NCI-H146 (cell line): ENCODE measurements around the gene AKAP6.
A peak's percentile ranks its signal among the peaks of the same experiment; 100 is the strongest.

Source experiments
- DNase-seq: peaks from one replicate; lab custom pipeline; 2025; lab: John Stamatoyannopoulos, UW

The AKAP6 gene, protein sequence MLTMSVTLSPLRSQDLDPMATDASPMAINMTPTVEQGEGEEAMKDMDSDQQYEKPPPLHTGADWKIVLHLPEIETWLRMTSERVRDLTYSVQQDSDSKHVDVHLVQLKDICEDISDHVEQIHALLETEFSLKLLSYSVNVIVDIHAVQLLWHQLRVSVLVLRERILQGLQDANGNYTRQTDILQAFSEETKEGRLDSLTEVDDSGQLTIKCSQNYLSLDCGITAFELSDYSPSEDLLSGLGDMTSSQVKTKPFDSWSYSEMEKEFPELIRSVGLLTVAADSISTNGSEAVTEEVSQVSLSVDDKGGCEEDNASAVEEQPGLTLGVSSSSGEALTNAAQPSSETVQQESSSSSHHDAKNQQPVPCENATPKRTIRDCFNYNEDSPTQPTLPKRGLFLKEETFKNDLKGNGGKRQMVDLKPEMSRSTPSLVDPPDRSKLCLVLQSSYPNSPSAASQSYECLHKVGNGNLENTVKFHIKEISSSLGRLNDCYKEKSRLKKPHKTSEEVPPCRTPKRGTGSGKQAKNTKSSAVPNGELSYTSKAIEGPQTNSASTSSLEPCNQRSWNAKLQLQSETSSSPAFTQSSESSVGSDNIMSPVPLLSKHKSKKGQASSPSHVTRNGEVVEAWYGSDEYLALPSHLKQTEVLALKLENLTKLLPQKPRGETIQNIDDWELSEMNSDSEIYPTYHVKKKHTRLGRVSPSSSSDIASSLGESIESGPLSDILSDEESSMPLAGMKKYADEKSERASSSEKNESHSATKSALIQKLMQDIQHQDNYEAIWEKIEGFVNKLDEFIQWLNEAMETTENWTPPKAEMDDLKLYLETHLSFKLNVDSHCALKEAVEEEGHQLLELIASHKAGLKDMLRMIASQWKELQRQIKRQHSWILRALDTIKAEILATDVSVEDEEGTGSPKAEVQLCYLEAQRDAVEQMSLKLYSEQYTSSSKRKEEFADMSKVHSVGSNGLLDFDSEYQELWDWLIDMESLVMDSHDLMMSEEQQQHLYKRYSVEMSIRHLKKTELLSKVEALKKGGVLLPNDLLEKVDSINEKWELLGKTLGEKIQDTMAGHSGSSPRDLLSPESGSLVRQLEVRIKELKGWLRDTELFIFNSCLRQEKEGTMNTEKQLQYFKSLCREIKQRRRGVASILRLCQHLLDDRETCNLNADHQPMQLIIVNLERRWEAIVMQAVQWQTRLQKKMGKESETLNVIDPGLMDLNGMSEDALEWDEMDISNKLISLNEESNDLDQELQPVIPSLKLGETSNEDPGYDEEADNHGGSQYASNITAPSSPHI (N-terminal part only)

DNA sequence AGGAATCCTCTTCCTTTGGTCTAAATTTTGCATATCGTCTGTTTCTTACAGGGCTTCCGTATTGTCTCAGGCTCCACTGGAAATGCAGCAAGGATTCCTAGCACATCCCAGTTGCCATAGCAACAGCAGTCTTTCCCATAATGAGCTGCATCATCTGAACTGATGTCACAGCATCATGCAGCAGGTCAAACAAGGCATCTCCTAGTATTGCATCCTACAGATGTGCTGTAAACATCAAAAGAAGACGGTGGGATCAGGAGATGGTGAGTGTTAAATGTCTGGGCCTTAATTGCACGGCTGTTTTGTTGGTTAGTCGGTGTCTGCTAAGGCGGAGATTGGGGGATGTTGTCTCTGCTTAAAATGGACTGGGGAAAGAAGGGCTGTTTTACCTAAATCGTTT, at the start of gene AKAP6:
Gene AKAP6 (plus strand): TSS at position 153 of the 400 bp plus-strand sequence. CDS start 104,196 bp downstream, outside the sequence.
- DNase-seq, result peak; percentile 13

DNA sequence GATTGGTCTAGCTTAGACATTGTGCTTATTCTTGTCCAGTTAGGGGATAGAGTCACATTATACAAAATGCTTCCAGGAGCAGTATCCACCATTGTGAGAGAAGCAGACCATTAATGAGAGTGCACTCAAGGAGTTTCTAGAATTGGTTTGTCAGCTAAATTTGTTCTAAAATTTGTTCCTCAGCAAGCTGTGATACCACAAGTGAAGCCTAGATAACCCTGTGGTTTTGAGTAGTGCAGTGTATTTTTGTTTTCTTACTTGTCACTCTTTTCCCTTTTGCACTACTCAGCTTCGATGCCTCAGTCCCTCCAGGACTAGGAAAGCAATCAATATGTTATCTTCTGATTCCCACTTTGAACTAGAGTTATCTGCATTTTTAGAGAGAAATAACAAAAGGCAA, 42.5 kb upstream of the AKAP6 start:
- no peak for DNase-seq

DNA sequence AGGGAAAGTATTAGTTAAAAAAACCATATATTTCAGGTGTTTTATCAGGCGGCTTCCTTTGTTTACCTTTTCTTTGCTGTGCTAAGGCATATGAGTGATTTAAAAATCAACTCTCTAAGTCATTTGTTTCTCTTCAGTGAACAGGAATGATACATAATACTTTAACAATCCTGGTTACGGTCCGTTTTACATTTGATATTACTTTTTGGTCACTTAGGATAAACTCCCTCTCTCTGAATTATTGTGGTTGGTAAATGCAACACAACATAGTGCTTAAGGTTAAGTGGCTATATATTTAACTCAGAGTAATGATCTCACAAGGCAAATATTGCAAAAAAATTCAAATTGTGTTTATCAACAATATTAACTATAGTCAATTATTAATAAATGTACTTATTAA, 32.7 kb upstream of the AKAP6 start:
- no peak for DNase-seq

DNA sequence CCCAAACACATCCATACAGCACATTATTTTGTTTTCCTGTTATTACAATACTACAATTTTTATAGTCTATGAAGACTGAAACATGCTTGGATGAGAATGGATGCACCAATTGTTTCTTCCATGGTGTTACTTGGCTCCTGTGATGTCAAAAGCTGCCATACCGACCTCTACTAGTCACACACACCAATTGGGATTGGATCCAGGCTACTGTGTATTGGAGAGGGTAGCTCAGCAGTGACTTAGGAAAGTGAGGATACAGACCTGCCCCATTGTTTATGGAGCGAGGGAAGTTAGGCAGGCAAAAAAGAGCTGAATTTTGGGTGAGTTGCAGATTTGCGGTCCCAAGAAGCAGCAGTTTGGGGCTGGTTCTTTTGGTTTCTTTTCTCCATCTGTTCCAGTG, 30.8 kb upstream of the AKAP6 start:
- no peak for DNase-seq

DNA sequence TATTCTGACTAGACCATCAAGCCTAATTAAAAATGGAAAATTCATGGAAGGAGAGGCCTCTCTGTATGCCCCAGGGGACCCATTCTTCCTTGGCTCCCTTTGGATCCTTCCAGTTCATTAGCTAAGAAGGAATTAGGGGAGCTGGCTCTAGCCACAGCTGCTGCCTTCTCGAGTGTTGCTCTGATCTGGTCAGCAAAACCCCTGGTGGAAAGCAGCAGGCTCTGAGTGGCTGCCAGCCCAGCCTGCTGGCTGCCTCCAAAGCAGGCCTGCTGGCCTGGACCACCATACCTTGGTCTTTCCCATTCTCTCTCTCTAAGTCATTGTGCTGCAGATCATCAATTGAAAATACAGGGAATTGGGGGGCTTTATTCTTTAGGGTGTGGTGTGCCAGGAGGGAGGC, 29.0 kb upstream of the AKAP6 start:
- DNase-seq, result no peak

DNA sequence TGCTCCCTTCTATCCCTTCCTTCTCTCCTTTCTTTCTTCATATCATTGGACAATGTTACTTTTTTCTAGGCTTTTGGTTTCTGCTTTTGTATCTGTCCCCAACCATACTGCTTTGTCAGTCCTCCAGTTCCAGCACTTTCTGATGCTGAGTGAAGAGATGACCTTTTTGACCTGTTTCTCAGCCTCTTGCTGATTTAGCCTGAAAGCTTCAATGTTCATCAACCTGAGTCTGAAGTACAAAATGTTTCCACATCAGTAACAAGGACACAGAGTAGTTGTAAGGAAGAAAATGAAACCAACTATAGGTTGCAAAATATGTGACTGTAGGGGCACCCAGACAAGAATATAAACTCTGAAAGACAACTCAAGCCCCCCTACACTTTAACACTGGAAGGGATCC, 25.2 kb upstream of the AKAP6 start:
- no peak for DNase-seq

DNA sequence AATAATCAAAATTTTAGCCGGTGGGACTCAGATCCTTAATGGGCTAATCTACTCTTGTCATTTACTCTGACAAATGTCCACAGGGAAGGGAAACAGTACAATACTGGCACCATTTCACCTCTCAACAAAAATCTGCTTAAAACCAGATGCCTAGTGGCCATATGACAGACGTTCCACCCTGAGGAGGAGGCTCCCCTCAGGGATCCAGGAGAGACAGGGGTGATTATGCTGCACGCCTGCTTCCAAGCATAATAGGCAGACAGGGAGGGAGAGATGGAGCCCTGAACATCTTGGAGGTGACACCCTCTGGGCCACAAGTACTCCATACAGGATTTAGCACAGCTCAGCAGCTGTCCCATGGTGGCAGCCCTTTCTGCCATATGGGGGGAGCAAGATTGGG, 24.8 kb upstream of the AKAP6 start:
- no peak for DNase-seq

DNA sequence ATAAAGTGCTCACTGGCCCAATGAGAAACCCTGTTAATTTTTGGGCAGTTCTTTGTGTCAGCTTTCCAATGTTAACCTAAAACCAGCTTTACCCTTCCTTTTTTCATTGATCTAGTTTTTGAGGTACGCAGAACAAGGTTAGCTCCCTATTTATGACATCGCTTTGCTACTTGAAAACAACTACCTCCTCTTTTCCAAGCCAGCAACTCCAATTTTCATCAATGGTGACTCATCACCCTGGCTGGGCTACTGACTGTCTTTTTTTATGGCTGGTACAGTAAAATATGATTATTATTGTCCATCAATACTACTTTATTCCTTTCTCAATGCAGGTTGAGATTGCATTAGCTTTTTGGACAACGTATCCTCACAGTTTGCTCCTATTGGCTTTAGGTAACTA, 22.5 kb upstream of the AKAP6 start:
- no peak for DNase-seq

DNA sequence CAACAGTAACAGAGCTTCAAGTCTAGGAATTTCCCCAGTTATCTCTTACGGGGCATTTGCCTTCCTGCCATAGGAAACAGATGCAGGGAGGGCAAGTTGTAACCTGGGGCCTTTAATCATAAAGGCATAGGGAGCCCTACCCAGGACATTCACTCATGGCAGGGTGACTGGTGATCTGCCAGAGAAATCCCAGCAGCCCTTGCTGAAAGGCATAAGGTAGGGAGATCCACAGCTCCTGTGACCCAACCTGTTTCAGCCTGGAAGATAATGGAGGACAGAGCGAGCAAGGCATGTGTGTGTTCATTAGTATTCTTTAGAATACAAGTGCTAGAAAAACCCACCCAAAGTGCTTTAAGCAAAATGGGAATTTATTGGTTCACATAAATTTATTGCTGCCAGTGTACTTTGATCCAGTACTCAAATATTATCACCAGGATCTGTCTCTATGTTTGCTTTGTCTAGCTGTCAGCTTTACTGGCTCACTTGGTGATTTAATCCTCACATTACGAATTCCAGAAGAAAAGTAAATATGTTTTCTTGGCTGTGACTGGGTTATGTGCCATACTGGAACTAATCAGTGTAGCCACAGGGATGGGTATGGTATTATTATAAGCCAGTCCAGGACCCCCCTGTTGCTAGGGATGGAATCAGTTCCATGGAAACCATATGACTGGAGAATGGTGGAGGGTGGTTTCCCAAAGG, 21.1 kb upstream of the AKAP6 start:
- DNase-seq, result peak; percentile 27

DNA sequence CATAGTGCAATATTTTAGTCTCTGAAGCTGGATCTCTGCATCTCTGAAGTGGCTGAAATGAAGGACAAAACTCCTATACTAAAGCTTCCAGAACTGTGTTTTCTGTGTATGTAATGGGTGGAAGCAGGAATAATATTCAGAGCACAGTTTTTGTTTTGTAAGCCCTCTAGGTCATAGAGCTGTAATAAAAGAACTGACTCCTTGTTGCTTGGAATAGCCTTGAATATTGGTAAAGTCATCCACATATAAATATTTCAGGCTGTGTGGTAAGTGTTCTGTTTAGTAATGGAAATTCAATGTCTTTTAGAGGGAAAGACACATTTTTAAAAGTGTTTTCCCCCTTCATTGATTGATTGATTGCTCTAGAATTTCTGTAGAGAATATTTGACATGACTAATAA, 18.2 kb upstream of the AKAP6 start:
- no peak for DNase-seq

DNA sequence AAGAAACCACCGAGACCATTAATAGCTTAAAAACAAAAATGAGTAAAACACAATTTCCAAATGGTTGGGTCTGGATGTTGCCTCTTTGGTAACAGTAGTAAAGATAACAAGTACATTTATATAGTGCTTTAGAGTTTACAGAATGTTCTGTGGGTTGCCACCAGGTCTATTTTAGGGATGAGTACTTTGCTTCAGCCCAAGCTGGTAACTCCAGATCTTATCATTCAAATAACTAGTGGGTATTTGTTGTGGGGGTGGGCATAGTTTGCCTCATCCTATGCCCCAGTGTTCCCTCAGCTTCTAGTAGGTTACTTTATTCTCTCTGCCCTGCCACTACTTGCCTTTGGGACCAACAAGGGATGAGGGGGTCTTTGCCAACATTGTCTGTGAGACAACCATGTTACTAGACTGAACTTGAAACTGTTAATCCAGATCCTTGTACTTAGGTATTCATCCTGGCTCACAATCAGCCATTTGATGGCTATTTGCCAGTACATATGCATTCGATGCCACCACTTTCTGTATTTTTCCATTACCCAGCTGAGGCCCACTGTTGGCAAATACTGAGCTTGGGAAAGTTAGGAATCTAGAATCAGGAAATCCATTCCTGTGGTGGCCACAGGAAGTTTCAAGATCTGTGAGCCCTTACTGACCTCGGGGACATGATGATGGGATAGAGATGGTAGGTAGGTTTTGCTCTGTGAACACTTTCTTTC, 17.6 kb upstream of the AKAP6 start:
- DNase-seq, result no peak

DNA sequence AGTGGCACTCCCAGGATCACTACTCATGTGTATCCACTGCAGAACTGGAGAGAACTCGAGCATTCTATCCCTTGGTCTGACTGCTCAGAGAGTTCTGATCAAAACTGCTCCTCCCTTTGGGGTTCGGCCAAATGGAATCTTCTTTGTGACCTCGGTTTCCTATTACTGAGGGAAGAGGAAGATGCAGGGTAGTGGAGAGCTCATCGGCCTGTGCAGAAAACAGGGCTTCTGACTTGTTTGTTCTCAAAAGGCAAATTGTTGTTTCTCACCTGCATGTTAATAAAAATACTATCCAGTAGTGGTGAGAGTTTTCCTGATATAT, 17.1 kb upstream of the AKAP6 start:
- no peak for DNase-seq

DNA sequence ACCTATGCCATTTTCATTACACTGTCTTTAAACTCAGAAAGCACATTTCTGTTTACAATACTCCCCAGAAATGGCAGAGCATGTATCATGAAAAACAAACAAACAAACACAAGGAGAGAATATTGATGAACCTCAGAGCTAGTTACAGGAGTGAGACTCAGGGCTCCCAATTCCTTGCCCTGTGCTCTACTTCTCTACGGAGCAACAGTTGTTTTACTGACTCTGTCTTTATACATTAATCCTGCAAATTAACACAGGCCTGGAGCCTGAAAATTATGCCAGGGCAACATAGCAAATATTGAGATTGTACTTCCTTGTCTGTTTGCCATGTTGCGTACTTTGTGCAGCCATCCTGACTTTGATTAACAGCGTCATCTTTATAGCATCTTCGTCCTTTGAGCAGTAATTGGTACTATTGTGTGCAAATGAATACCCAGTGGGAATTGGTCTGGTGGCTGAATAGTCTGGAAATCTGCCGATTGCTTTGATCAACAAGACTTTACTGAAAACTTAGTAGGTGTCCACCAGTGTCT, 15.2 kb upstream of the AKAP6 start:
- peak; percentile 17 for DNase-seq

DNA sequence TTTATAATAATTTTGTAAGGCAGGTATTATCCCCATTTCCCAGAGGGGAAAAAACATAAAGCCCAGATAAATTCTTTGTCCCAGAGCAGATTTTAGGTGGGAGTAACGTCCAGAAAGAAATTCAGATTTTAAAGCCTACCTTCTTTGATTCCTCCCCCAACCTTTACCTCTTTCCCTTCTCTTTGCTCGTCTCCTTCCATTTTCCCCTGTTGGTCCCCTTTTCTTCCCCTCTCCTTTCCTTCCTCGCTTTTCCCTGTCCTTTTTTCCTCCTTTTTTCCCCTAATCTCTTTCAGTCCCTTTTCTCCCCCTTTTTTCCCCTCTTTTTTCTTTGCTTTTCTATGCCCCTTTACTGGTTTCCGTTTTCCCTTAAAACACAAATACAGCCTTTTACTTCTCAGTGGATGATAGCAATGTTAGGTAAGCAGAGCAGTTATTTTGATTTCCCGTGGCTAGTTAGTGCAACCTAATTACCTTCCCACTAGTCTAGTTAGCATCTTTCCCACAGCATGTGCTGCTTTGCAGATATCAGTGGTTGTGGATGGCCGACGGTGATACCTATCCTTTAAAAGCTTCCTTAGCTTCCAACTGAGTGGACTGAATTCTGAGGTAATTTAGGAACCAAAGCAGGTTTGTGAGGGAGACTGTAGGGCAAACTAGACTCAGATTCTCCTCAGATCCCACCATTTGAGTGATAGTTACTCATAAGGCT, 10.9 kb upstream of the AKAP6 start:
- no peak for DNase-seq

DNA sequence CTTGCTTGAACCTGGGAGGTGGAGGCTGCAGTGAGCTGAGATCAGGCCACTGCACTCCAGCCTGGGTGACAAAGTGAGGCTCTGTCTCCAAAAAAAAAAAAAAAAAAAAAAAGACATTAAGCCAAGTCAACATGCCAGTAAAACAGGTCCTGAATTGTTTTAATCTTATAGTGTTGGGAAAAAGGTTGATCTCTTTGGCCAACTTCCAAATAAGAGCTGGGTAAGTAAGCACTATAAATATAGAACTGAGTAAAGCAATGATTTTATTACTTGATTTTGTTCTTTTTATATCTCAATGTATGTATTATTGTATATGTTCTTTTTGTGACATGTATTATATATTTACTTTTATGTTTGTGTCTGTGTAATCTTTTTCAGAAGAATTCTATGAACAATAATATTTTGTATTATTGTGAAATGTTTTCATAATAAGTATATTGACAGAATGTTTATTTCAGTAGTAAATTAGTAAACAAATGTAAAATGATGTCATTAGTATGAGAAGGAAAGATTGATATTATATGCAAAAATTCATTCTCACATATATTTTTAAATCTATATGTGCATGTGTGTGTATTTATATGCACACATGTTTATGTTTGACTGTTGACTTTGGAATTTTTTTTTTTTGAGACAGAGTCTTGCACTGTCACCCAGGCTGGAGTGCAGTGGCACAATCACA, 9.6 kb upstream of the AKAP6 start:
- no peak for DNase-seq

DNA sequence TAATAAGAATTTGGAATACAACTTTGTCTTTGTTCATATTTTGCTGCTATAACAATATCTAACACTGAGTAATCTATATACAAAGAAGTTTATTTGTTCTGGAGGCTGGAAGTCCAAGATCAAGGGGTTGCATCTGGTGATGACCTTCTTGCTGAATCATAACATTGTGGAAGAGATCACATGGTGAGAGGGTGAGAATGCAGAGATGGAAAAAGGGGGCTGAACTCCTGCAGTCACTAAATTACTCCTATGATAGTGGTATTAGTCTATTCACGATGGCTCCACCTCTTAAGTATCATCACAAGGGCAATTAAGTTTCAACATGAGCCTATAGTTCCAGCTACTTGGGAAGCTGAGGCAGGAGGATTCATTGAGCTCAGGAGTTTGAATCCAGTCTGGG, 4.5 kb upstream of the AKAP6 start:
- DNase-seq, result no peak

DNA sequence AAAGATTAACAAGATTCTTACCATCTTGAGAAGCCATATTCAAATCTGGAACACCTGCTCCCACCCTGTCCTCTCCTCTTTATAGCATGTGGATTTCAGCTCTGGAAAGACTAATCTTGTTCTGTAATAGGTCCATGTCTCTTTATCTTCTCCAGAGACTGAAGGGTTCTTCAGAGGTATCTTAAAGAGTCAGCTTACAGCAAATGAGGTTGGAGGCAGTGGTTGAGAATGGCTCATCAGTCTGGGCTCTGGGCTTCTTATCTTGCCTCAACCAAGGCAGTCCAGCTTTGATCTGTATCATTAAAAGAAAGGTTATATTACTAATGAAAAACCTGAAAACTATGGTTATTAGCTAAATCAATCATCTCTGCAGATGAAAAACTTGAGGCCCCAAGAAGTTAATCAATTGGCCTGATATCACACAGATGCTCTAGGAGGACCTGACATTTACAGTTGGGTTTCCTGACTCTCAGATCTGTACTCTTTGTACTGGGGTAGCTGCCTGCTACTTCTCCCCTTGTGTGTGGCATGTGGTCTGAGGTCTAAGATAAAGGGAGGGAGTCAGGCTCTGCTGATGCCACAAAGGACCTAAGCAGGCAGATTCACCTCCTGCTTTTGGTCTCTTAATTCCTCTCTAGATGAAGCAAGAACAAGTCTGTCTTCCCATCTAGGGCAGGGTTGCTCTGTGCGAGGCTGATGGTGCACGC, 1.7 kb upstream of the AKAP6 start:
- DNase-seq, result no peak

DNA sequence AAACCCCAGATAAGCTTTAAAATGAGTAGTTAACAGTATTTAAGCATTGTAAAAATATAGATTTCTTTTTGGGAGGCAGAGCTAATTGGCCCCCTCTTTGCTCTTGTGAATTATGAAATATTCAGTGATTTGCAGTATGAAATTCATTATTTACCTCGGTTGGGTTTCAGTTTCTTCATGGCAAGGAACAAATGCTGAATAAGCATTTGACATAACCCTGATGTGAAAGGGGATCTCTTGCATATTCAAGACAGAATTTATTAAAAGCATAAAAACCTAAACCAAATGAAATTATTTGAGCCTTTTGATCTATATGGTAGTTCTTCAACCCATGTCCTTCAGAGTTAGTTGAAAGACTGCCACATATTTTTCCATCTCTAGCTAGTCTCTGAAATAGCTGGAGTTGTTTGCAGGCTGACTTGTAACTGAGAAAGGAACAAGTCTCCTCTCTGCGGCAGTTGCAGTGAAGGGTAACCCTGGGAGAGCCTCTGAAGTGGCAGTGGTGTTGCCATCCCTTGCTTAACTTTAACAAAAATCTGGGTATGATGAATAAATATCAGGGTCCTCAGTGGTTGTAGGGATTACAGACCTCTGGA, 690 bp downstream of the AKAP6 start:
- no peak for DNase-seq
